NB4 (cell line): Measurements from ENCODE around the gene RAB26.

Source experiments
- DNase-seq: peaks from one replicate; pipeline ENCODE4 v3.0.0; 2010; ENCODE audit warnings: low read depth
- H3K4me3 ChIP-seq: one replicate; pipeline ENCODE4 v1.5.1; 2011; ENCODE audit warnings: mild to moderate bottlenecking, low read depth, low read length, moderate library complexity
- CTCF ChIP-seq: IDR thresholded peaks from one replicate; pipeline ENCODE4 v1.5.1; 2012; ENCODE audit warnings: low read depth, low read length
- MAX ChIP-seq: IDR thresholded peaks from 2 replicates; pipeline ENCODE4 v1.6.1; 2011; ENCODE audit warnings: low read depth, low read length
- MYC ChIP-seq: IDR thresholded peaks from 2 replicates; pipeline ENCODE4 v1.6.1; 2011; ENCODE audit warnings: low read depth, low read length
- POLR2A ChIP-seq: IDR thresholded peaks from 2 replicates; pipeline ENCODE4 v1.6.1; 2011; ENCODE audit warnings: mild to moderate bottlenecking; ENCODE audit not compliant: insufficient read length; ENCODE audit errors: extremely low read depth

RAB26 gene

GRCh38 chr16:2174396-2175131 lies 26.1 kb downstream of the RAB26 start:
- no peak overlapping the region for H3K4me3 ChIP-seq
- DNase-seq: no peak
- TF ChIP-seq MAX (no peak), CTCF (no peak), POLR2A (no peak)

GRCh38 chr16:2175454-2175853 lies 27.0 kb downstream of the RAB26 start:
- DNase-seq: no peak
- no peak overlapping the region for H3K4me3 ChIP-seq
- TF ChIP-seq POLR2A (no peak), CTCF (no peak), MAX (no peak), MYC (no peak)

- TF ChIP-seq CTCF (no peak), MAX (no peak), POLR2A (no peak), MYC (no peak)
- no peak overlapping the region for H3K4me3 ChIP-seq
- DNase-seq: no peak
Measured at GRCh38 chr16:2176047-2176446, 27.6 kb downstream of the RAB26 start.

- TF ChIP-seq MAX (no peak), POLR2A (no peak), MYC (no peak), CTCF (no peak)
Measured at GRCh38 chr16:2177101-2177500, 28.7 kb downstream of the RAB26 start.

GRCh38 chr16:2177561-2177960 lies 29.1 kb downstream of the RAB26 start:
- no peak for DNase-seq
- H3K4me3 ChIP-seq: no peak overlapping the region
- TF ChIP-seq CTCF (no peak), POLR2A (no peak), MAX (no peak), MYC (no peak)

More at GRCh38 chr16:2177101-2177500, 28.7 kb downstream of the RAB26 start:
- no peak overlapping the region for H3K4me3 ChIP-seq
- no peak for DNase-seq

- TF ChIP-seq POLR2A (no peak), CTCF (no peak), MYC (no peak), MAX (no peak)
- no peak overlapping the region for H3K4me3 ChIP-seq
- DNase-seq: no peak
Measured at GRCh38 chr16:2178321-2179106, 30.1 kb downstream of the RAB26 start.
